ENCODE measurements around the gene TMUB1. TPM values are rescaled to one million over a fixed set of nuclear protein-coding genes. Genes with fewer than 3 reads are reported as not detected.

TMUB1 gene
- 15.5 and 16.5 TPM in 2 replicates for total RNA-seq

GRCh38 chr7:151083071-151083823, at the start of gene TMUB1:
Gene TMUB1, minus strand, starts transcription at chr7:151083493. Its CDS starts 930 bp downstream, at chr7:151082563.

GRCh38 chr7:151085691-151086620, 2.7 kb upstream of the TMUB1 start, which contains the start of gene AGAP3:
Gene AGAP3, plus strand, starts transcription at chr7:151086475. Its CDS starts 267 bp downstream, at chr7:151086742.

GRCh38 chr7:151080522-151081169, 2.6 kb downstream of the TMUB1 start, which contains the start of gene FASTK:
Gene FASTK, minus strand, starts transcription at chr7:151080809. Its CDS starts 43 bp downstream, at chr7:151080766.

GRCh38 chr7:151059367-151060112, 23.8 kb downstream of the TMUB1 start, which contains the start of gene SLC4A2:
Gene SLC4A2, plus strand, starts transcription at chr7:151059589. Its CDS starts 2,399 bp downstream, at chr7:151061988.

GRCh38 chr7:151057506-151057988, 25.7 kb downstream of the TMUB1 start, which contains the start of gene CDK5:
Gene CDK5, minus strand, starts transcription at chr7:151057897. Its CDS starts 49 bp downstream, at chr7:151057848.

GRCh38 chr7:151047976-151048815, 35.1 kb downstream of the TMUB1 start, which contains the start of gene ASIC3:
Gene ASIC3, plus strand, starts transcription at chr7:151048531. Its CDS starts 355 bp downstream, at chr7:151048886.

Other genes with a start within 250 kb of the TMUB1 start
- gene AOC1, start 231.0 kb downstream of the TMUB1 start, total RNA-seq: not detected in 2 replicates
- under 0.01 TPM in 1 of 2 replicates, not detected in the other for gene KCNH2, start 105.2 kb downstream of the TMUB1 start, total RNA-seq
- gene NOS3, start 92.5 kb downstream of the TMUB1 start, total RNA-seq: 1.7 and 3.7 TPM in 2 replicates
- 0.06 TPM in 1 of 2 replicates, not detected in the other for gene ATG9B, start 59.0 kb downstream of the TMUB1 start, total RNA-seq
- 19.0 and 25.9 TPM in 2 replicates for gene ABCB8, start 55.0 kb downstream of the TMUB1 start, total RNA-seq
- 0.06 TPM in 1 of 2 replicates, not detected in the other for gene ASIC3, start 35.0 kb downstream of the TMUB1 start, total RNA-seq
- gene CDK5, start 25.6 kb downstream of the TMUB1 start, total RNA-seq: 28.7 and 30.8 TPM in 2 replicates
- 80.1 and 104 TPM in 2 replicates for gene SLC4A2, start 23.9 kb downstream of the TMUB1 start, total RNA-seq
- gene FASTK, start 2.7 kb downstream of the TMUB1 start, total RNA-seq: 72.1 and 82.5 TPM in 2 replicates
- gene AGAP3, start 3.0 kb upstream of the TMUB1 start, total RNA-seq: 22.0 and 31.8 TPM in 2 replicates
- gene GBX1, start 84.2 kb upstream of the TMUB1 start, total RNA-seq: not detected in 2 replicates
- gene ASB10, start 103.8 kb upstream of the TMUB1 start, total RNA-seq: not detected in 2 replicates
- gene H2BK1, start 127.0 kb upstream of the TMUB1 start, total RNA-seq: not detected in 2 replicates
- 41.2 and 62.4 TPM in 2 replicates for gene ABCF2, start 143.7 kb upstream of the TMUB1 start, total RNA-seq
- gene CHPF2, start 149.0 kb upstream of the TMUB1 start, total RNA-seq: 73.6 and 82.2 TPM in 2 replicates
- 40.7 and 41.8 TPM in 2 replicates for gene SMARCD3, start 165.2 kb upstream of the TMUB1 start, total RNA-seq

All from aortic smooth muscle cell (primary cell).